ENCODE results near the gene CBR3.
"Not testable (repeated sequence)": the region's sequence is repeated elsewhere in the genome, so short reads cannot be mapped to it uniquely, and the experiment has no call there.

The CBR3 gene

GRCh38 chr21:36097427-36098181 lies 37.3 kb upstream of the CBR3 start:
- Histone ChIP-seq H4K20me1 (ENCODE audit: insufficient read depth, low read length) (no peaks in the 10 kb centered on the region), H3K9me3 (ENCODE audit: insufficient read depth, low read length, severe bottlenecking) (peaks cover 16% of the 10 kb centered on the region), H3K9ac (ENCODE audit: low read depth, low read length) (no peak overlapping the region), H3K79me2 (ENCODE audit: insufficient read depth, low read length) (no peaks in the 10 kb centered on the region), H3K27me3 (ENCODE audit: insufficient read depth, low read length, poor library complexity) (no peaks in the 10 kb centered on the region), H3K27ac (ENCODE audit: low read length) (no peak overlapping the region), H3K4me2 (ENCODE audit: insufficient read depth, low read length) (no peak overlapping the region), H2AFZ (ENCODE audit: low read depth, low read length) (no peak overlapping the region), H3K4me3 (ENCODE audit: low read depth in 1 of 2, low read length in 2 of 2) (no peak overlapping the region), H3K36me3 (ENCODE audit: insufficient read depth, low read length) (no peaks in the 10 kb centered on the region), H3K4me1 (ENCODE audit: insufficient read depth, low read length) (no peaks in the 10 kb centered on the region)
- TF ChIP-seq, protein P1, sequence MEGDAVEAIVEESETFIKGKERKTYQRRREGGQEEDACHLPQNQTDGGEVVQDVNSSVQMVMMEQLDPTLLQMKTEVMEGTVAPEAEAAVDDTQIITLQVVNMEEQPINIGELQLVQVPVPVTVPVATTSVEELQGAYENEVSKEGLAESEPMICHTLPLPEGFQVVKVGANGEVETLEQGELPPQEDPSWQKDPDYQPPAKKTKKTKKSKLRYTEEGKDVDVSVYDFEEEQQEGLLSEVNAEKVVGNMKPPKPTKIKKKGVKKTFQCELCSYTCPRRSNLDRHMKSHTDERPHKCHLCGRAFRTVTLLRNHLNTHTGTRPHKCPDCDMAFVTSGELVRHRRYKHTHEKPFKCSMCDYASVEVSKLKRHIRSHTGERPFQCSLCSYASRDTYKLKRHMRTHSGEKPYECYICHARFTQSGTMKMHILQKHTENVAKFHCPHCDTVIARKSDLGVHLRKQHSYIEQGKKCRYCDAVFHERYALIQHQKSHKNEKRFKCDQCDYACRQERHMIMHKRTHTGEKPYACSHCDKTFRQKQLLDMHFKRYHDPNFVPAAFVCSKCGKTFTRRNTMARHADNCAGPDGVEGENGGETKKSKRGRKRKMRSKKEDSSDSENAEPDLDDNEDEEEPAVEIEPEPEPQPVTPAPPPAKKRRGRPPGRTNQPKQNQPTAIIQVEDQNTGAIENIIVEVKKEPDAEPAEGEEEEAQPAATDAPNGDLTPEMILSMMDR (IDR thresholded peaks at IDR 0.05; ENCODE audit: borderline replicate concordance, extremely low read depth, low read length, poor library complexity, severe bottlenecking) = no peak
- no peak for TF ChIP-seq EZH2 (IDR thresholded peaks at IDR 0.05; ENCODE audit: borderline replicate concordance, low read depth, low read length, severe bottlenecking)
- no peak for DNase-seq
- no peak for ATAC-seq (ENCODE audit: insufficient read depth, low read depth)

DNA sequence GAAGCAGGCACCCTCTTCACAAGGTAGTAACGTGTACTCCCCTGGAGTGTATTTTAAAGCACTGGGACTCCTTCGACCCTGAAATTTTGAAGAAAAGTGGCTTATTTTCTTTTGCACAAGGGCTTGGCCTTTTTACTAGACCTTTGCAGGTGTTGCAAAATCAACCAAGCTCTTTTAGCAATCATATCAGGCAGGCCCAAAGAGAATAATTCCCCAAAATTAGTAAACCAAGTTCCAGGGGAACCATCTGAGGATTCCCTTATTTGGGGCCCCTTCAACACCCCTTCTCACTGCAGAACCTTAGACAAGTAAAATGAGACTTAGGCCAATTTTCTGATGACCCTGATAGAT lies 36.7 kb upstream of the CBR3 start:
- Histone ChIP-seq H3K27ac (ENCODE audit: low read length) (no peak overlapping the region), H4K20me1 (ENCODE audit: insufficient read depth, low read length) (no peaks in the 10 kb centered on the region), H3K9ac (ENCODE audit: low read depth, low read length) (no peak overlapping the region), H3K4me3 (ENCODE audit: low read depth in 1 of 2, low read length in 2 of 2) (no peak overlapping the region), H3K79me2 (ENCODE audit: insufficient read depth, low read length) (no peaks in the 10 kb centered on the region), H3K36me3 (ENCODE audit: insufficient read depth, low read length) (no peaks in the 10 kb centered on the region), H2AFZ (ENCODE audit: low read depth, low read length) (no peak overlapping the region), H3K4me1 (ENCODE audit: insufficient read depth, low read length) (no peaks in the 10 kb centered on the region), H3K4me2 (ENCODE audit: insufficient read depth, low read length) (no peak overlapping the region), H3K9me3 (ENCODE audit: insufficient read depth, low read length, severe bottlenecking) (peaks cover 10% of the 10 kb centered on the region), H3K27me3 (ENCODE audit: insufficient read depth, low read length, poor library complexity) (no peaks in the 10 kb centered on the region)
- DNase-seq (no peak), ATAC-seq (ENCODE audit: insufficient read depth, low read depth) (no peak)
- TF ChIP-seq, protein P1 (IDR thresholded peaks at IDR 0.05; ENCODE audit: borderline replicate concordance, extremely low read depth, low read length, poor library complexity, severe bottlenecking) = no peak
- TF ChIP-seq EZH2 (IDR thresholded peaks at IDR 0.05; ENCODE audit: borderline replicate concordance, low read depth, low read length, severe bottlenecking) = no peak

DNA sequence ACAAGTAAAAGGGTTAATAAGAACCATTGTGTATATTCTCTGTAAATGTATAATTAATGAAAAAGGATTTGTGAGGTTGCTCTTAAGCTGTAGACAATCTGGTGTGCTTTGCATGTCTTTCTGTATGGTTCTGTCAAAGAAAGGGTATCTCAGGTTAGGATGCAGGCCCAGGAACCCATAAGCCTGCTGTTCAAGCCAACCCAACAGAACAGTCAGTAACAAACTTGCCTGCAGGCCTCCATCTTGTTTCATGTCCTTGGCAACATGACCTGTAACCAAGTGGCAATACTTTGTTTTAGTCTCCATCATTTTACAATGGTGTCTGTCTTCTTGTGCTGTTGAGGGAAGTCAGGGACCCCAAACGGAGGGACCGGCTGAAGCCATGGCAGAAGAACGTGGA lies 35.9 kb upstream of the CBR3 start:
- Histone ChIP-seq H3K4me3 (ENCODE audit: low read depth in 1 of 2, low read length in 2 of 2) (no peak overlapping the region), H3K9ac (ENCODE audit: low read depth, low read length) (no peak overlapping the region), H2AFZ (ENCODE audit: low read depth, low read length) (no peak overlapping the region), H3K36me3 (ENCODE audit: insufficient read depth, low read length) (no peaks in the 10 kb centered on the region), H3K4me2 (ENCODE audit: insufficient read depth, low read length) (no peak overlapping the region), H3K4me1 (ENCODE audit: insufficient read depth, low read length) (no peaks in the 10 kb centered on the region), H3K27me3 (ENCODE audit: insufficient read depth, low read length, poor library complexity) (no peaks in the 10 kb centered on the region), H4K20me1 (ENCODE audit: insufficient read depth, low read length) (no peaks in the 10 kb centered on the region), H3K9me3 (ENCODE audit: insufficient read depth, low read length, severe bottlenecking) (peaks cover 2% of the 10 kb centered on the region), H3K27ac (ENCODE audit: low read length) (no peak overlapping the region), H3K79me2 (ENCODE audit: insufficient read depth, low read length) (no peaks in the 10 kb centered on the region)
- ATAC-seq (ENCODE audit: insufficient read depth, low read depth) (no peak), DNase-seq (no peak)
- TF ChIP-seq, protein P1 (IDR thresholded peaks at IDR 0.05; ENCODE audit: borderline replicate concordance, extremely low read depth, low read length, poor library complexity, severe bottlenecking) = no peak
- TF ChIP-seq EZH2 (IDR thresholded peaks at IDR 0.05; ENCODE audit: borderline replicate concordance, low read depth, low read length, severe bottlenecking) = no peak

- not testable (repeated sequence) for DNase-seq; H3K27ac ChIP-seq (ENCODE audit: low read length); H3K4me2 ChIP-seq (ENCODE audit: insufficient read depth, low read length); H3K4me1 ChIP-seq (ENCODE audit: insufficient read depth, low read length); H3K79me2 ChIP-seq (ENCODE audit: insufficient read depth, low read length); H3K9ac ChIP-seq (ENCODE audit: low read depth, low read length); H3K4me3 ChIP-seq (ENCODE audit: low read depth in 1 of 2, low read length in 2 of 2); H3K9me3 ChIP-seq (ENCODE audit: insufficient read depth, low read length, severe bottlenecking); H3K27me3 ChIP-seq (ENCODE audit: insufficient read depth, low read length, poor library complexity); H4K20me1 ChIP-seq (ENCODE audit: insufficient read depth, low read length); H3K36me3 ChIP-seq (ENCODE audit: insufficient read depth, low read length); H2AFZ ChIP-seq (ENCODE audit: low read depth, low read length); ATAC-seq (ENCODE audit: insufficient read depth, low read depth)
Measured at GRCh38 chr21:36099695-36100211, 35.1 kb upstream of the CBR3 start.
